NCI-H2171 treated with DMSO at 0.1 percent for 48 hours (cell line): ENCODE measurements around the gene FCRL1.

ENCODE experiments used
- DNase-seq: peaks from one replicate; lab custom pipeline; 2025; lab: John Stamatoyannopoulos, UW

FCRL1 gene

GRCh38 chr1:157819896-157820295 lies at the start of gene FCRL1:
Gene FCRL1, minus strand, starts transcription at chr1:157820120. Its CDS starts 83 bp downstream, at chr1:157820037.
- DNase-seq, result no peak

- DNase-seq, result no peak
Observed at GRCh38 chr1:157868654-157869053, 48.7 kb upstream of the FCRL1 start.

GRCh38 chr1:157862114-157863070 lies 42.5 kb upstream of the FCRL1 start:
- no peak for DNase-seq

GRCh38 chr1:157856538-157856937 lies 36.6 kb upstream of the FCRL1 start:
- DNase-seq, result no peak

GRCh38 chr1:157852476-157852875 lies 32.6 kb upstream of the FCRL1 start:
- DNase-seq, result no peak

GRCh38 chr1:157849229-157849875 lies 29.4 kb upstream of the FCRL1 start:
- no peak for DNase-seq

- no peak for DNase-seq
Observed at GRCh38 chr1:157844089-157844830, 24.3 kb upstream of the FCRL1 start.

GRCh38 chr1:157842939-157843338 lies 23.0 kb upstream of the FCRL1 start:
- no peak for DNase-seq

- no peak for DNase-seq
Observed at GRCh38 chr1:157841708-157842107, 21.8 kb upstream of the FCRL1 start, which contains the start of gene CD5L. Gene CD5L, minus strand, starts transcription at chr1:157841808. Its CDS starts 107 bp downstream, at chr1:157841701.

- no peak for DNase-seq
Observed at GRCh38 chr1:157838966-157839365, 19.0 kb upstream of the FCRL1 start.

- no peak for DNase-seq
Observed at GRCh38 chr1:157834430-157834829, 14.5 kb upstream of the FCRL1 start.

GRCh38 chr1:157833145-157833544 lies 13.2 kb upstream of the FCRL1 start:
- no peak for DNase-seq

- DNase-seq, result no peak
Observed at GRCh38 chr1:157831968-157832626, 12.2 kb upstream of the FCRL1 start.

GRCh38 chr1:157830887-157831286 lies 11.0 kb upstream of the FCRL1 start:
- no peak for DNase-seq

GRCh38 chr1:157829711-157830110 lies 9.8 kb upstream of the FCRL1 start:
- no peak for DNase-seq

- DNase-seq, result no peak
Observed at GRCh38 chr1:157829210-157829609, 9.3 kb upstream of the FCRL1 start.

- no peak for DNase-seq
Observed at GRCh38 chr1:157820299-157820698, 379 bp upstream of the FCRL1 start.

- no peak for DNase-seq
Observed at GRCh38 chr1:157819215-157819614, 705 bp downstream of the FCRL1 start.

GRCh38 chr1:157813269-157813668 lies 6.7 kb downstream of the FCRL1 start:
- DNase-seq, result no peak

- no peak for DNase-seq
Observed at GRCh38 chr1:157806431-157807149, 13.3 kb downstream of the FCRL1 start.

GRCh38 chr1:157803851-157804250 lies 16.1 kb downstream of the FCRL1 start:
- no peak for DNase-seq
